GM12872 (cell line): ENCODE results near the gene PGAM2.

Experiments
- CTCF ChIP-seq: IDR thresholded peaks from 3 replicates; pipeline ENCODE4 v1.5.1; 2011; ENCODE audit warnings: low read depth, mild to moderate bottlenecking, low read length, moderate library complexity; ENCODE audit not compliant: insufficient read depth

The PGAM2 gene

GRCh38 chr7:44060091-44060947 is 5.0 kb downstream of the PGAM2 start:
- no peak for TF ChIP-seq CTCF

GRCh38 chr7:44059219-44060090 is 5.9 kb downstream of the PGAM2 start:
- no peak for TF ChIP-seq CTCF

- TF ChIP-seq CTCF: no peak
These were observed 6.6 kb downstream of the PGAM2 start for GRCh38 chr7:44058759-44059218.

GRCh38 chr7:44057849-44058758 is 7.3 kb downstream of the PGAM2 start:
- 0 out of 3 replicates have a peak, but pooled peaks have one; percentile 14 for TF ChIP-seq CTCF

- TF ChIP-seq CTCF: no peak
These were observed 8.1 kb downstream of the PGAM2 start for GRCh38 chr7:44057181-44057848.

GRCh38 chr7:44056681-44057080 is 8.7 kb downstream of the PGAM2 start:
- TF ChIP-seq CTCF: no peak
